ENCODE data around the gene RAN.
A peak's percentile ranks its signal among the peaks of the same experiment; 100 is the strongest.

RAN gene

GRCh38 chr12:130871286-130872178, at the start of gene RAN:
Gene RAN, plus strand, starts transcription at chr12:130872066. Its CDS starts 528 bp downstream, at chr12:130872594.
- H3K4me1 ChIP-seq (ENCODE audit: control insufficient read depth in 1 of 2, insufficient read depth in 2 of 2, low read length in 2 of 2) = peaks cover 12 to 20% of the 10 kb centered on the region in 2 donors
- H3K36me3 ChIP-seq (ENCODE audit: control insufficient read depth in 1 of 2, insufficient read depth in 2 of 2, low read length in 2 of 2) = peaks cover 16 to 29% of the 10 kb centered on the region in 2 donors
- no peaks in the 10 kb centered on the region for H3K9me3 ChIP-seq (ENCODE audit: control insufficient read depth in 1 of 2, low read length in 2 of 2)
- no peaks in the 10 kb centered on the region for H3K27me3 ChIP-seq (ENCODE audit: control insufficient read depth in 1 of 2, insufficient read depth in 2 of 2, low read length in 2 of 2)
- peak within 1 kb of the TSS; percentile 78 for H3K27ac ChIP-seq (ENCODE audit: low read depth, low read length)
- peak within 1 kb of the TSS; percentile 84 to 91 for H3K9ac ChIP-seq (ENCODE audit: low read depth in 1 of 2, low read length in 2 of 2)
- H3K4me3 ChIP-seq (ENCODE audit: low read depth in 1 of 2, low read length in 2 of 2) = peak within 1 kb of the TSS; percentile 86 to 89

GRCh38 chr12:130825771-130826150, 46.1 kb upstream of the RAN start:
- Histone ChIP-seq H3K9ac (ENCODE audit: low read depth in 1 of 2, low read length in 2 of 2) (no peak overlapping the region), H3K4me3 (ENCODE audit: low read depth in 1 of 2, low read length in 2 of 2) (no peak overlapping the region), H3K27ac (ENCODE audit: low read depth, low read length) (no peak overlapping the region), H3K4me1 (ENCODE audit: control insufficient read depth in 1 of 2, insufficient read depth in 2 of 2, low read length in 2 of 2) (no peaks in the 10 kb centered on the region), H3K9me3 (ENCODE audit: control insufficient read depth in 1 of 2, low read length in 2 of 2) (no peaks in the 10 kb centered on the region), H3K36me3 (ENCODE audit: control insufficient read depth in 1 of 2, insufficient read depth in 2 of 2, low read length in 2 of 2) (peaks cover 0 to 9% of the 10 kb centered on the region in 2 donors), H3K27me3 (ENCODE audit: control insufficient read depth in 1 of 2, insufficient read depth in 2 of 2, low read length in 2 of 2) (no peaks in the 10 kb centered on the region)

GRCh38 chr12:130826151-130826801, 45.6 kb upstream of the RAN start:
- H3K27me3 ChIP-seq (ENCODE audit: control insufficient read depth in 1 of 2, insufficient read depth in 2 of 2, low read length in 2 of 2) = no peaks in the 10 kb centered on the region
- no peak overlapping the region for H3K9ac ChIP-seq (ENCODE audit: low read depth in 1 of 2, low read length in 2 of 2)
- no peaks in the 10 kb centered on the region for H3K9me3 ChIP-seq (ENCODE audit: control insufficient read depth in 1 of 2, low read length in 2 of 2)
- H3K4me1 ChIP-seq (ENCODE audit: control insufficient read depth in 1 of 2, insufficient read depth in 2 of 2, low read length in 2 of 2) = no peaks in the 10 kb centered on the region
- H3K4me3 ChIP-seq (ENCODE audit: low read depth in 1 of 2, low read length in 2 of 2) = no peak overlapping the region
- no peak overlapping the region for H3K27ac ChIP-seq (ENCODE audit: low read depth, low read length)
- peaks cover 0 to 9% of the 10 kb centered on the region in 2 donors for H3K36me3 ChIP-seq (ENCODE audit: control insufficient read depth in 1 of 2, insufficient read depth in 2 of 2, low read length in 2 of 2)

- H3K27ac ChIP-seq (ENCODE audit: low read depth, low read length) = no peak overlapping the region
- H3K4me1 ChIP-seq (ENCODE audit: control insufficient read depth in 1 of 2, insufficient read depth in 2 of 2, low read length in 2 of 2) = no peaks in the 10 kb centered on the region
- H3K36me3 ChIP-seq (ENCODE audit: control insufficient read depth in 1 of 2, insufficient read depth in 2 of 2, low read length in 2 of 2) = peaks cover 0 to 9% of the 10 kb centered on the region in 2 donors
- no peak overlapping the region for H3K9ac ChIP-seq (ENCODE audit: low read depth in 1 of 2, low read length in 2 of 2)
- H3K4me3 ChIP-seq (ENCODE audit: low read depth in 1 of 2, low read length in 2 of 2) = no peak overlapping the region
- H3K9me3 ChIP-seq (ENCODE audit: control insufficient read depth in 1 of 2, low read length in 2 of 2) = no peaks in the 10 kb centered on the region
- H3K27me3 ChIP-seq (ENCODE audit: control insufficient read depth in 1 of 2, insufficient read depth in 2 of 2, low read length in 2 of 2) = no peaks in the 10 kb centered on the region
Observed at GRCh38 chr12:130827432-130827831, 44.4 kb upstream of the RAN start.

GRCh38 chr12:130828895-130829294, 43.0 kb upstream of the RAN start:
- Histone ChIP-seq H3K27ac (ENCODE audit: low read depth, low read length) (no peak overlapping the region), H3K27me3 (ENCODE audit: control insufficient read depth in 1 of 2, insufficient read depth in 2 of 2, low read length in 2 of 2) (no peaks in the 10 kb centered on the region), H3K4me1 (ENCODE audit: control insufficient read depth in 1 of 2, insufficient read depth in 2 of 2, low read length in 2 of 2) (no peaks in the 10 kb centered on the region), H3K4me3 (ENCODE audit: low read depth in 1 of 2, low read length in 2 of 2) (no peak overlapping the region), H3K36me3 (ENCODE audit: control insufficient read depth in 1 of 2, insufficient read depth in 2 of 2, low read length in 2 of 2) (no peaks in the 10 kb centered on the region), H3K9me3 (ENCODE audit: control insufficient read depth in 1 of 2, low read length in 2 of 2) (no peaks in the 10 kb centered on the region), H3K9ac (ENCODE audit: low read depth in 1 of 2, low read length in 2 of 2) (no peak overlapping the region)

GRCh38 chr12:130829391-130830245, 42.2 kb upstream of the RAN start:
- no peaks in the 10 kb centered on the region for H3K4me1 ChIP-seq (ENCODE audit: control insufficient read depth in 1 of 2, insufficient read depth in 2 of 2, low read length in 2 of 2)
- H3K27ac ChIP-seq (ENCODE audit: low read depth, low read length) = no peak overlapping the region
- no peak overlapping the region for H3K9ac ChIP-seq (ENCODE audit: low read depth in 1 of 2, low read length in 2 of 2)
- H3K27me3 ChIP-seq (ENCODE audit: control insufficient read depth in 1 of 2, insufficient read depth in 2 of 2, low read length in 2 of 2) = no peaks in the 10 kb centered on the region
- H3K36me3 ChIP-seq (ENCODE audit: control insufficient read depth in 1 of 2, insufficient read depth in 2 of 2, low read length in 2 of 2) = no peaks in the 10 kb centered on the region
- no peak overlapping the region for H3K4me3 ChIP-seq (ENCODE audit: low read depth in 1 of 2, low read length in 2 of 2)
- H3K9me3 ChIP-seq (ENCODE audit: control insufficient read depth in 1 of 2, low read length in 2 of 2) = no peaks in the 10 kb centered on the region

- H3K4me3 ChIP-seq (ENCODE audit: low read depth in 1 of 2, low read length in 2 of 2) = no peak overlapping the region
- H3K27me3 ChIP-seq (ENCODE audit: control insufficient read depth in 1 of 2, insufficient read depth in 2 of 2, low read length in 2 of 2) = no peaks in the 10 kb centered on the region
- H3K9ac ChIP-seq (ENCODE audit: low read depth in 1 of 2, low read length in 2 of 2) = no peak overlapping the region
- no peaks in the 10 kb centered on the region for H3K36me3 ChIP-seq (ENCODE audit: control insufficient read depth in 1 of 2, insufficient read depth in 2 of 2, low read length in 2 of 2)
- no peak overlapping the region for H3K27ac ChIP-seq (ENCODE audit: low read depth, low read length)
- H3K9me3 ChIP-seq (ENCODE audit: control insufficient read depth in 1 of 2, low read length in 2 of 2) = no peaks in the 10 kb centered on the region
- H3K4me1 ChIP-seq (ENCODE audit: control insufficient read depth in 1 of 2, insufficient read depth in 2 of 2, low read length in 2 of 2) = no peaks in the 10 kb centered on the region
Observed at GRCh38 chr12:130830246-130830551, 41.7 kb upstream of the RAN start.

GRCh38 chr12:130831246-130831645, 40.6 kb upstream of the RAN start:
- Histone ChIP-seq H3K4me3 (ENCODE audit: low read depth in 1 of 2, low read length in 2 of 2) (no peak overlapping the region), H3K27ac (ENCODE audit: low read depth, low read length) (no peak overlapping the region), H3K9me3 (ENCODE audit: control insufficient read depth in 1 of 2, low read length in 2 of 2) (no peaks in the 10 kb centered on the region), H3K4me1 (ENCODE audit: control insufficient read depth in 1 of 2, insufficient read depth in 2 of 2, low read length in 2 of 2) (no peaks in the 10 kb centered on the region), H3K9ac (ENCODE audit: low read depth in 1 of 2, low read length in 2 of 2) (no peak overlapping the region), H3K36me3 (ENCODE audit: control insufficient read depth in 1 of 2, insufficient read depth in 2 of 2, low read length in 2 of 2) (no peaks in the 10 kb centered on the region), H3K27me3 (ENCODE audit: control insufficient read depth in 1 of 2, insufficient read depth in 2 of 2, low read length in 2 of 2) (no peaks in the 10 kb centered on the region)

GRCh38 chr12:130831876-130832405, 39.9 kb upstream of the RAN start:
- H3K9ac ChIP-seq (ENCODE audit: low read depth in 1 of 2, low read length in 2 of 2) = no peak overlapping the region
- no peak overlapping the region for H3K27ac ChIP-seq (ENCODE audit: low read depth, low read length)
- no peak overlapping the region for H3K4me3 ChIP-seq (ENCODE audit: low read depth in 1 of 2, low read length in 2 of 2)
- H3K9me3 ChIP-seq (ENCODE audit: control insufficient read depth in 1 of 2, low read length in 2 of 2) = no peaks in the 10 kb centered on the region
- no peaks in the 10 kb centered on the region for H3K4me1 ChIP-seq (ENCODE audit: control insufficient read depth in 1 of 2, insufficient read depth in 2 of 2, low read length in 2 of 2)
- H3K27me3 ChIP-seq (ENCODE audit: control insufficient read depth in 1 of 2, insufficient read depth in 2 of 2, low read length in 2 of 2) = no peaks in the 10 kb centered on the region
- no peaks in the 10 kb centered on the region for H3K36me3 ChIP-seq (ENCODE audit: control insufficient read depth in 1 of 2, insufficient read depth in 2 of 2, low read length in 2 of 2)

Measured in duodenal mucosa (tissue), 2 donors.